NCI-H226 (cell line): Measurements from ENCODE around the gene PRKD1.
"Not testable (repeated sequence)": the region's sequence is repeated elsewhere in the genome, so short reads cannot be mapped to it uniquely, and the experiment has no call there.

Experiments used
- DNase-seq: peaks from one replicate; pipeline ENCODE4 v3.0.0-alpha.2; 2015

The PRKD1 gene

DNA sequence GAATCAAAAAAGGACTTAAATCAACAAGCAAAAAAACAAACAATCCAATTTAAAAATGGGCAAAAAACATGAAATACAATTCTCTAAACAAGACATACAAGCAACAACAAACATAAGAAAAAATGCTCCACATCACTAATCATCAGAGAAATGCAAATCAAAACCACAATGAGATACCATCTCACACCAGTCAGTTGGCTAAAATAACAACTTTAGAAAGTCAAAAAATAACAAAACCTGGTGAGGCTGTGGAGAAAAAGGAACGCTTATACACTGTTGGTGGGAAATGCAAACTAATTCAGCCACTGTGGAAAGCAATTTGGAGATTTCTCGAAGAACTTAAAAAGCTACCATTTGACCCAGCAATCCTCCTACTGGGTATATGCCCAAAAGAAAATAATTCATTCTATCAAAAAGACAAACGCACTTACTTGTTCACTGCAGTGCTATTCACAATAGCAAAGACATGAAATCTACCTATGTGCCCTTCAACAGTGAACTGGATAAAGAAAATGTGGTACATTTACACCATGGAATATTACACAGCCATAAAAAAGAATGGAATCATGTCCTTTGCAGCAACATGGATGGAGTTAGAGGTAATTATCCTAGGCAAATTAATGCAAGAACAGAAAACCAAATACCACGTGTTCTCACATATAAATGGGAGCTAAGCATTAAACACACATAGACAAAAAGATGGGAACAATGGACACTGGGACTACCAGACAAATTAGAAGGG is 26.9 kb downstream of the PRKD1 start:
- no peak for DNase-seq

DNA sequence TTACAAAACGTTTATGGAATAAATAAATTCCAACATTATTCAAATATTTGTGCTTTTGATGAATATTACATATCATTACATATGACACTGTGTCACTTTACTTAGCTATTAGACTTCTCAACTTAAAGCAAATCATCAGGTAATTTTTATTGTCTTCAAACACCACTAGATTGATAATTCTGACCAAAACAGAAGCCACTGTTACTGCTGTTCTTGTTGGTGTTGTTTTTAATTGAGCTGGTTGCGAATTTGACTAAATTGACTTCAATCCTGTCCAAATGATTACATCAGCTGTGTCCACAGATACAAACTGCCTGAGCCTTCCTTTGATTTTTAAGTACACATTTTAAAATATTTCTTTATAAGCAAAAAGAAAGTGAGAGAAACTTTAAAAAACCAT is 29.2 kb downstream of the PRKD1 start:
- no peak for DNase-seq

- no peak for DNase-seq
These were observed 30.5 kb downstream of the PRKD1 start for GRCh38 chr14:29897181-29897580.

- no peak for DNase-seq
These were observed 31.3 kb downstream of the PRKD1 start for GRCh38 chr14:29896354-29896821.

DNA sequence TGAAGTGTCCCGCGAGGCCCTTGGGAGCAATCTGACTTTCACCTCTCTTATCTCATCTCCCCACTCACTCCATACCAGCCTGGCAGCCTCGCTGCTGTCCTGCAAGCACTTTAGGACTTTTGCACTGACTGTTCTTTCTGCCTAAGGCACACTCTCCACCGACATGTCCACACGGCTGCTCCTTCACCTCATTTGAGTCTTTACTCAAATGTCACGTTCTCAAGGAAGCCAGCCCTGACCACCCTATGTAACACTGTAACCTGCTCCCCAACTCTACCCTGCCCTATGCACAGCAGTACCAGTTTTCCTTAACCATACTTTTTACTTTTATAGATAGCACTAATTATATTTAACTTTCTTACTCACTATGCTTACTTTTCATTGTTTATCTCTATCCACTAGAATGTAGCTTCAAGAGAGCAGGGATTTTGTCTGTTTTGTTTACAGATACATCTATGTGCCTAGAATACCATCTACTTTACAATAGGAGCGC is 32.0 kb downstream of the PRKD1 start:
- no peak for DNase-seq

- DNase-seq = peak; percentile 24
These were observed 33.7 kb downstream of the PRKD1 start for GRCh38 chr14:29893989-29894388.

- peak; percentile 47 for DNase-seq
These were observed 35.3 kb downstream of the PRKD1 start for GRCh38 chr14:29892327-29892726.

DNA sequence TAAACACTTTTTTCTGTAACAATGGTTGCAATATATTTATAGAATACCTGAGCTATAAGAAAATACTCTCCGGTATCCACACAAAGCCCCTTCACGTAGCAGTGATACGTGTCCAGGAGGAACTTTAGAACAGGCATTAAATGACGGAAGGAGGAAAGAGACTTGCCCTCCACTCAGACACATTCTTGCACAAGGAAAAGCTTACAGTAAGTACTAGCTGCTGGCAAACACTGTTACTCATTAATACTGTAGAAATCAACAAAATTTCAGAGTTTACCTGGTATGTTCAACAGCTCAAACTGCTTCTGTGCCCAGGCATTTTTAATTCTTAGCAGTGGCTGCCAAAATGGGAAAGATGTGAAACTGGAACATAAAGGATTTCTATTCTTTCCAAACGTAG is 41.7 kb downstream of the PRKD1 start:
- no peak for DNase-seq

DNA sequence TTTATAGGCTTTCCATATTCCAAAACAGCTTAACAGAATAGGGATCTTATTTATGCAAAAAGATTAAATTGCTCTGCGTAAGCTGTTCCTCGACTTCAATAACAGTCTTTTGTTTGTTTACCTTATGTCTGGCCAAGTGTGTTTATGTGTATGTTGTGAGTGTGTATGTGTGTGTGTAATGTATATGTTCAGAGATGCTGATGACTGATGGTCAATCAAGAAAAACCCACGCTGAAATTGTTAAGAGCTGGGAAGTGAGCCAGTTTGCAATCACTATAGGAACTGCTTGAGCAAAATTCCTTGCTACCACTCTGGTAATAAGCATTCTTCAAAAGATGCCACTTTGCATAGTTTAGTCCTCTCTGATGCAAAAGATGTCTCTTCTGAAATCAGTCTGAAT is 59.6 kb downstream of the PRKD1 start:
- no peak for DNase-seq

DNA sequence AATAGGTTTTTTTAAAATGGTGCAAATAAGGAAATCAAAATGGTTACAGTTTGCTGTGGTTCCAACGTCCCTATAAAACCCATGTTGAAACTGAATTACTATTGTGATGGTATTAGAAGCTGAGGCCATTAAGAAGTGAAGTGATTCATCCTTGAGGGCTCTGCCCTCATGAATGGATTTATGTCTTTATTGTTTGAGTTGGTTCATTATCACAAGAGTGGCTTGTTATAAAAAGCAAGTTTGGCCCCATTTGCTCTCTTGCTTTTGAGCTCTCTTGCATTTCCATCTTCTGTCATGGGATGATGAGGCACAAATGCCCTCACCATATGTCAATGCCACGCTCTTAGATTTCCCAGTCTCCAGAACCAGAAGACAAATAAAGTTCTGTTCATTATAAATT is 62.3 kb downstream of the PRKD1 start:
- DNase-seq = no peak

DNA sequence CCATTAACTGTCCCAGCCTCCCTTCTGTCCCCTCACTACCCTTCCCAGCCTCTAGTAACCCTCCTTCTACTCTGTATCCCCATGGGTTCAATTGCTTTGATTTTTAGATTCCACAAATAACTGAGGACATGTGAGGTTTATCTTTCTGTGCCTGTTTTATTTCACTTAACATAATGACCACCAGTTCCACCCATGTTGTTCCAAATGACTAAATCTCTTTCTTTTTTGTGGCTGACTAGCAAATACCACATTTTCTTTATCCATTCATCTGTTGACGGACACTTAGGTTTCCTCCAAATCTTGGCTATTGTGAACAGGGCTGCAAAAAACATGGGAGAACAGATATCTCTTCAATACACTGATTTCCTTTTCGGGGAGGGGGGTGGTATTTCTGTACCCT is 65.7 kb downstream of the PRKD1 start:
- no peak for DNase-seq

DNA sequence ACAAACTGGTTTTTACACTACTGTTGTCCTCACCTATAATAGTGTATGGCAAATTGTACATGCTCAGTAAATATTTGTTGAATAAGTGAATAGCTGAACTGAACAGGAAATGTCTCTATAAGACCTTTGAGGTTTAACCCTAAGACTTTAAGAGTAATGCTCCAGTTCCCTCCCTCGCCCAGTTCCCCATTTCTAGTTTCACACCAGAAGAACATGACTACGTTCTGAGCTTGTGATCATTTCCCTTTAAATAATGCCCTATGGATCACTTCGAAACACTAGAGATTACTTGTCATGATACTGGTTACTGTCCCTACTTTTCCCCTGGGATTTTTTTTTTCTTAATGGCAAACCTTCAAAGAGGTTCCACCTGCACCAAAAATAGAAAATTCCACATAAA is 69.3 kb downstream of the PRKD1 start:
- DNase-seq = no peak

- no peak for DNase-seq
These were observed 70.1 kb downstream of the PRKD1 start for GRCh38 chr14:29857551-29857950.

GRCh38 chr14:29856516-29856915 is 71.1 kb downstream of the PRKD1 start:
- DNase-seq = no peak

DNA sequence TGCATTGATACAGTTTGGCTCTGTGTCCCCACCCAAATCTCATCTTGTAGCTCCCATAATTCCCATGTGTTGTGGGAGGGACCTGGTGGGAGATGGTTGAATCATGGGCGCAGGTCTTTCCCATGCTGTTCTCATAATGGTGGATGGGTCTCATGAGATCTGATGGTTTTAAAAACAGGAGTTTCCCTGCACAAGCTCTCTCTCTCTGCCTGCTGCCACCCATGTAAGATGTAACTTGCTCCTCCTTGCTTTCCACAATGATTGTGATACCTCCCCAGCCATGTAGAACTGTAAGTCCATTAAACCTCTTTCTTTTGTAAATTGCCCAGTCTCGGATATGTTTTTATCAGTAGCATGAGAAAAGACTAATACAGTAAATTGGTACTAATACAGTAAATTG is 74.0 kb downstream of the PRKD1 start:
- not testable (repeated sequence) for DNase-seq

- DNase-seq = no peak
These were observed 74.4 kb downstream of the PRKD1 start for GRCh38 chr14:29853272-29853671.

- DNase-seq = no peak
These were observed 76.2 kb downstream of the PRKD1 start for GRCh38 chr14:29851397-29851796.

GRCh38 chr14:29847056-29847380 is 80.6 kb downstream of the PRKD1 start:
- no peak for DNase-seq

DNA sequence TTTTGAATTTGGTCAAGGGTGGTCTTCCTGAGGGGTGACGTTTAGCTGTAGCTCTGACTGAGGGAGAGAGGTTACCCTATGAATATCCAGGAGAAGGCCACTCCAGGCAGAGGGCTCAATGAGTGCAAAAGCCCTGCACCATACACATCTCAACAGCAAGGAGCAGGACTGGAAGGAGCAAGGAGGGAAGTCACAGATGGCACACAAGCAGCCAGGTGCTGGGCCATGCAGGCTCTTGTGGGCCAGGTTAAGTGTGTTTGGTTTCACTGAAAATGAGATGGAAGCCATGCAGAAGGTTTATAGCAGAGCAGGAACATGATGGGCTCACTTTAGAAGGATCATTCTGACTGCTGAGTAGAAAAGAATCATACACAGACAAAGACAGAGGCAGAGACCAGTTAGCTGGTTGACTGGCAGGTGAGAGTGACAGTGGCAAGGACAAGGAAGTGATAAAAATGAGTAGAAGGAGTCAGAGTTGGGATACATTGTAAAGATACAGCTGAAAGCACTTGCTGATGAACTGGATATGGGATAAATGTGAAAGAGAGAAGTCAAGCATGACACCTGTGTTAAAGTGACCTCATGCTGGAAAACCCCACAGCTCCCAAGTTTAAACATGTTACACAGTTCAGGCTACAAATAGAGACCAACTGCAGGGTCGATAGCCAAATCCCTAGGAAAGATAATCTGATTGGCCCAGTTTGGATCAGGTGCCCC is 81.2 kb downstream of the PRKD1 start:
- DNase-seq = peak; percentile 3

DNA sequence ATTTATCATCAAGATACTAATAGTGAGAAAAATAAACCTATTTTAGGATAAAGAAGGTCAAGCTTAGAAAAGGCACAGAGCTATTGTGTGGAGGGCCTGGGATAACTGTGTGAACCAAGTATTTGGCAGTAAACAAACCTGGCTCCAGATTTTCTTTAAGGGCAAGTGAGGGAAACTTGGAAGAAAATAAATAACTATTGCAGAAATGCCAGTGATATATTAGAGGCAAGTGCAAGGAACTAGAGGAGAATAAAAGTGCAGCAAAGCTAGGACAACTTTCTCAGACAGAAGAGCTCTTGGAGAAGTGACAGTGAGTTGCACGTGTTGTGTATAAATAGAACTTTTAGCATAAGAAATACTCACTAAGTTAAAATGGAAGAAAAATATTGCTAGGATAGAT is 83.7 kb downstream of the PRKD1 start:
- no peak for DNase-seq

GRCh38 chr14:29842228-29842627 is 85.4 kb downstream of the PRKD1 start:
- no peak for DNase-seq

DNA sequence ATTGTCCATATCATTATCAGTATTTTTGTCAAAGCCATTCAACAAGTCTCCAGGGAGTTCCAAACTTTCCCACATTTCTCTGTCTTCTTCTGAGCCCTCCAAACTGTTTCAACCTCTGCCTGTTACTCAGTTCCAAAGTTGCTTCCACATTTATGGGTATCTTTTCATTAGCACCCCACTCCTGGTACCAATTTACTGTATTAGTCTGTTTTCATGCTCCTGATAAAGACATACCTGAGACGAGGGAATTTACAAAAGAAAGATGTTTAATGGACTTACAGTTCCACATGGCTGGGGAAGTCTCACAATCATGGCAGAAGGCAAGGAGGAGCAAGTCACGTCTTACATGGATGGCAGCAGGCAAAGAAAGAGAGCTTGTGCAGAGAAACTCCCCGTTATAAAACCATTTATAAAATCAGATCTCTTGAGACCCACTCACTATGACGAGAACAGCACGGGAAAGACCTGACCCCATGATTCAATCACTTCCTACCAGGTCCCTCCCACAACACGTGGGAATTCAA is 87.2 kb downstream of the PRKD1 start:
- DNase-seq = not testable (repeated sequence)

DNA sequence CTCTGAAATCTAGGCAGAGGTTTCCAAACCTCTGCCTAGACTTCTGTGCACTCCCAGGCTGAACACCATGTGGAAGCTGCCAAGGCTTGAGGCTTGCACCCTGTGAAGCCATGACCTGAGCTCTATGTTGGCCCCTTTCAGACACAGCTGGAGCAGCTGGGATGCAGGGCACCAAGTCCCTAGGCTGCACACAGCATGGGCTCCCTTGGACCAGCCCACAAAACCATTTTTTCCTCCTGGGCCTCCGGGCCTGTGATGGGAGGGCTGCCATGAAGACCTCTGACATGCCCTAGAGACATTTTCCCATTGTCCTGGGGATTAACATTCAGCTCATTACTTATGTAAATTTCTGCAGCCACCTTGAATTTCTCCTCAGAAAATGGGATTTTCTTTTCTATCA is 88.0 kb downstream of the PRKD1 start:
- DNase-seq = not testable (repeated sequence)

DNA sequence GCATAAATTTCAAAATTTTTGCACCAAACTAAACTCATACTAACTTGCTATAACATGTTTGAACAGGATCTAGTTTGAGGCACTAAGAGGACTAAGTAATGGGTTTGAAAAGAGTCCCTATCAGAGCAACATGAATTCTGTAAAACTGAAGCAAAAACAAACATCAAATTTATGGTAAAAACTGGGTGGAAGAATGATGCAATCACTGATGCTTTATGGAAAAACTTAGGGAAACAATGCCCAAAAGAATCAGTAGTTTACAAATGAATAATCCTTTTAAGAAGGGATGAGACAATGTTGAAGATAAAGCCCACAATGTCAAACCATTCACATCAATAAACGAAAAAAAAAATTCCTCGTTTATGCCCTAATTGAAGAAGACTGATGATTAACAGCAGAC is 88.9 kb downstream of the PRKD1 start:
- DNase-seq = no peak
